ENCODE measurements around the gene ADAMTS13.

DNA sequence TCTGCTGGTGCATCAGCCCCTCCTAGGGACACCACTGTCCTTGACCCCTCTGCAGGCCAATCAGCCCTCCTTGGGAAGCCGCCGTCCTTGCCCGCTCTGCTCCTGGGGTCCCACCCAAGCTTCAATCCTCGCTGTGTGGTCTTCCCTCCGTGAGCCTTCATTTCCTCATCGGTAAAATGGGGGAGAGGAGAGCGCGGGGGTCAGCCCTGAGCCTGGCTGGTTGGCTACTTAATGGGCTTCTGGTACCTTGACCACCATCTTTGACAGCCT lies 69.4 kb downstream of the ADAMTS13 start:
- TF ChIP-seq, protein P1, sequence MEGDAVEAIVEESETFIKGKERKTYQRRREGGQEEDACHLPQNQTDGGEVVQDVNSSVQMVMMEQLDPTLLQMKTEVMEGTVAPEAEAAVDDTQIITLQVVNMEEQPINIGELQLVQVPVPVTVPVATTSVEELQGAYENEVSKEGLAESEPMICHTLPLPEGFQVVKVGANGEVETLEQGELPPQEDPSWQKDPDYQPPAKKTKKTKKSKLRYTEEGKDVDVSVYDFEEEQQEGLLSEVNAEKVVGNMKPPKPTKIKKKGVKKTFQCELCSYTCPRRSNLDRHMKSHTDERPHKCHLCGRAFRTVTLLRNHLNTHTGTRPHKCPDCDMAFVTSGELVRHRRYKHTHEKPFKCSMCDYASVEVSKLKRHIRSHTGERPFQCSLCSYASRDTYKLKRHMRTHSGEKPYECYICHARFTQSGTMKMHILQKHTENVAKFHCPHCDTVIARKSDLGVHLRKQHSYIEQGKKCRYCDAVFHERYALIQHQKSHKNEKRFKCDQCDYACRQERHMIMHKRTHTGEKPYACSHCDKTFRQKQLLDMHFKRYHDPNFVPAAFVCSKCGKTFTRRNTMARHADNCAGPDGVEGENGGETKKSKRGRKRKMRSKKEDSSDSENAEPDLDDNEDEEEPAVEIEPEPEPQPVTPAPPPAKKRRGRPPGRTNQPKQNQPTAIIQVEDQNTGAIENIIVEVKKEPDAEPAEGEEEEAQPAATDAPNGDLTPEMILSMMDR (IDR thresholded peaks at IDR 0.05; ENCODE audit: low read length), result no peak
- TF ChIP-seq EZH2 (IDR thresholded peaks at IDR 0.05; ENCODE audit: borderline replicate concordance, low read length), result no peak
